ENCODE results near the gene CENPH.
A peak's percentile ranks its signal among the peaks of the same experiment; 100 is the strongest.
"Not testable (repeated sequence)": the region's sequence is repeated elsewhere in the genome, so short reads cannot be mapped to it uniquely, and the experiment has no call there.

CENPH gene

GRCh38 chr5:69189162-69190086 is at the start of gene CENPH:
TSS of gene CENPH (plus strand) at chr5:69189583. CDS start at chr5:69189635, 52 bp downstream.
- DNase-seq (ENCODE audit: low spot score), result peak; percentile 88

GRCh38 chr5:69140239-69140638 is 49.1 kb upstream of the CENPH start:
- not testable (repeated sequence) for DNase-seq (ENCODE audit: low spot score)

DNA sequence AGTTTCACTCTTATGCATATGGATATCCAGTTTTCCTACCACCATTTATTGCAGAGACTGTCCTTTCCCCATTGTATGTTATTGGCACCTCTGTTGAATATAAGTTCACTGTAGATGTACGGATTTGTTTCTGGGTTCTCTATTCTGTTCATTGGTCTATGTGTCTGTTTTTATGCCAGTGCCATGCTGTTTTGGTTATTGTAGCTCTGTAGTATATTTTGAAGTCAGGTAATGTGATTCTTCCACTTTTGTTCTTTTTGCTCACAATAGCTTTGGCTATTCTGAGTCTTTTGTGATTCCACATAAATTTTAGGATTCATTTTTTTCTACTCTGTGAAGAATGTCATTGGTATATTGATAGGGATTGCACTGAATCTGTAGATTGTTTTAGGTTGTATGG is 48.6 kb upstream of the CENPH start:
- DNase-seq (ENCODE audit: low spot score), result no peak

- not testable (repeated sequence) for DNase-seq (ENCODE audit: low spot score)
Observed at GRCh38 chr5:69148576-69148975, 40.8 kb upstream of the CENPH start.

GRCh38 chr5:69148981-69149675 is 40.3 kb upstream of the CENPH start:
- no peak for DNase-seq (ENCODE audit: low spot score)

GRCh38 chr5:69149676-69150010 is 39.7 kb upstream of the CENPH start:
- DNase-seq (ENCODE audit: low spot score), result no peak

- no peak for DNase-seq (ENCODE audit: low spot score)
Observed at GRCh38 chr5:69152731-69153130, 36.7 kb upstream of the CENPH start.

- DNase-seq (ENCODE audit: low spot score), result no peak
Observed at GRCh38 chr5:69156456-69156855, 32.9 kb upstream of the CENPH start.

DNA sequence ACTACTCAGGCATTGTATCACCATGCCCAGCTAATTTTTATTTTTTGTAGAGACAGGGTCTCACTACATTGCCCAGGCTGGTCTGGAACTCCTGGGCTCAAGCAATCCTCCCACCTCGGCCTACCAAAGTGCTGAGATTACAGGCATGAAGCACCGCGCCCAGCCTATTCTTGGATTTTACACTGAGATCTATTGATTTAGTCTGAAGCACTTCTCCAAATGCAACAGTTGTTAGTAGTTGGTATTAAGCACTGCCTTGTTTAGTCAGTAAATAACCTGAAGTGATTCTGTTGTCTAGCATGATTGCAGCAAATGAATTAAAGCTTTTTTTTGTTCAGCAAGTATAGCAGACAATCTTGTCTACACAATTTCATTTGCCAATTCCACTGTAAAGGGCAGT is 31.3 kb upstream of the CENPH start:
- no peak for DNase-seq (ENCODE audit: low spot score)

DNA sequence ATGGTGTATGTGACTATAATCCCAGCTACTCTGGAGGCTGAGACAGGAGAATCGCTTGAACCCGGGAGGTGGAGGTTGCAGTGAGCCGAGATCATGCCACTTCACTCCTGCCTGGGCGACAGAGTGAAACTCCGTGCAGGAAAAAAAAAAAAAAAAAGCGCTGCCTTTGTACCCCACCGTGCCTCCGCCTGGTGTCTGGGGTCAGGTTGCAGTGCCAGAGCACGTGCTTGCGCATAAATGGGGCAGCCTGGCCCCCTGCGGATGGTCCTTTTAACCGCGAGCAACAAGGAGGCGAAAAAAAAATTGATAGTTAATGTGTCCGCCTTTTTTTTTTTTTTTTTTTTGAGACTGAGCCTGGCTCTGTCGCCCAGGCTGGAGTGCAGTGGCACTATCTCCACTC is 28.7 kb upstream of the CENPH start:
- DNase-seq (ENCODE audit: low spot score), result no peak

DNA sequence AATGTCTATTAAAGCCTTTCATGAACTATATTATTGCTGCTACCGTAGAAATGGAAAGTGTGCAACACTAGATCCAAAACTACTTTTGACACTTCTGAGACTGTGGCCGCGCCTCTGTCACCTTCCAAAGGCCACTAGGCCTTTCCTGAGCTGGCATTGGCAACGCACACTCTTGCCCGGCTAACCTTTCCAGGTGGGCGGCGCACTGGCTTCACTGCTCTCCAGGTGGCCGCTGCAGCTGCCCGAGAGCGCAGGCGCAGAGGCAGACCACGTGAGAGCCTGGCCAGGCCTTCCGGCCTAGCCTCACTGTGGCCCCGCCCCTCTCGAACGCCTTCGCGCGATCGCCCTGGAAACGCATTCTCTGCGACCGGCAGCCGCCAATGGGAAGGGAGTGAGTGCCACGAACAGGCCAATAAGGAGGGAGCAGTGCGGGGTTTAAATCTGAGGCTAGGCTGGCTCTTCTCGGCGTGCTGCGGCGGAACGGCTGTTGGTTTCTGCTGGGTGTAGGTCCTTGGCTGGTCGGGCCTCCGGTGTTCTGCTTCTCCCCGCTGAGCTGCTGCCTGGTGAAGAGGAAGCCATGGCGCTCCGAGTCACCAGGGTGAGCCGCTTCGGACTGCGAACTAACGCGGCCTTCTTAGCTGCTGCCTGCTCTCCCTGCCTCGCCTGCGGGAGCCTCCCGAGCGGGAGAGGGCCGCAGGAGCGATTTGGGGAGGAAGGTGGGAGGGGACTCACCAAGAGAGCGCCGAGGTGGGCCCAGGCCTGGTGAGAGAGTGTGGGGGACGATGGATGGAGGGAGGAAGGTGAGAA is 22.5 kb upstream of the CENPH start, which contains the start of gene CCNB1:
Gene CCNB1, plus strand, starts transcription at position 465 of the 807 bp plus-strand sequence. Its CDS starts 113 bp downstream, at position 578.
- peak; percentile 97 for DNase-seq (ENCODE audit: low spot score)

GRCh38 chr5:69167493-69167855 is 21.9 kb upstream of the CENPH start:
- no peak for DNase-seq (ENCODE audit: low spot score)

- no peak for DNase-seq (ENCODE audit: low spot score)
Observed at GRCh38 chr5:69167929-69168328, 21.5 kb upstream of the CENPH start.

- DNase-seq (ENCODE audit: low spot score), result no peak
Observed at GRCh38 chr5:69170495-69170894, 18.9 kb upstream of the CENPH start.

DNA sequence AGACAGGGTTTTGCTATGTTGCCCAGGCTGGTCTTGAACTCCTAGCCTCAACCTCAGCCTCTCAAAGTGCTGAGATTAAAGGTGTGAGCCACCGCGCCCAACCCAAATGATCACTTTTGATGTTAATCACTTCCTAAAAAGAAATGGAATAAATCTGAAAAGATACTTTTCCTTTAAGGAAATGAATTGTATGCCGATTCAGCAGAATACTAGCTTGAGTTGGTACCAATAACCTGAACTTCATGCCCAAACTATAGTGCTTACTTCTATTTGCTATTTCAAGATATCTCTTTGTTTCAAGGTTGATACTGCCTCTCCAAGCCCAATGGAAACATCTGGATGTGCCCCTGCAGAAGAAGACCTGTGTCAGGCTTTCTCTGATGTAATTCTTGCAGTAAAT is 18.4 kb upstream of the CENPH start:
- no peak for DNase-seq (ENCODE audit: low spot score)

- DNase-seq (ENCODE audit: low spot score), result not testable (repeated sequence)
Observed at GRCh38 chr5:69181659-69182293, 7.6 kb upstream of the CENPH start.

DNA sequence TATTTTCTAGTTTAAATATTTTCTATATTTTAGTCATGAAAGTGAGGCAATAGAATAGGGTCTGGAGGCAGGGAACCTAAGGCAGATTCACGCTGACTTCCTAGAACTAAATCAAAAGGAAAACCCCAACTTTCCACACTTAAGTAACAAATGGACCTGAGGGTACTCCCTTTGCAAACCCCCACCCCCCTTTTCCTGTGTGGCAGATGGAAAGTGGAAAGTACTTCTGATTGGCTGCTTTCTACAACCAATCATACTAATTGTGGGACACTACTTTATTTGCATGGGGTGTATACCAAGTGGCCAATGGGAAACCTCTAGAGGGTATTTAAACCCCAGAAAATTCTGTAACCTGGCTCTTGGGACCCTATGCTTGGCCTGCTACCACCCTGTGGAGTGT is 4.8 kb upstream of the CENPH start:
- no peak for DNase-seq (ENCODE audit: low spot score)

DNA sequence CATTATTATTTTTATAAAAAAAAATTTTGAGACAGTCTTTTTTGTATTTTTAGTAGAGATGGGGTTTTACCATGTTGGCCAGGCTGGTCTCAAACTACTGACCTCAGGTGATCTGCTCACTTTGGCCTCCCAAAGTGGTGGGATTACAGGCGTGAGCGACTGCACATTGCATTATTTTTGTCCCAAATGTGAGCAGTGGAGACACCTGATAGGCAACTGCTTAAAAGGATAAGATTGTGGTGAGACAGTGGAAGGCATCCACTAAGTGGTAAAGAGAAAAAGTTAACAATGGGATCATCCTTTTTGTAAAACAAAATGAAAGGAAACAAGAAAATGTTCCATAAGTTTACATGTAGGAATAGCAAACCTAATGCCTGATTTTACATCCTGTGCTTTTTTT is 2.0 kb upstream of the CENPH start:
- no peak for DNase-seq (ENCODE audit: low spot score)

GRCh38 chr5:69188811-69189161 is 597 bp upstream of the CENPH start:
- DNase-seq (ENCODE audit: low spot score), result no peak

DNA sequence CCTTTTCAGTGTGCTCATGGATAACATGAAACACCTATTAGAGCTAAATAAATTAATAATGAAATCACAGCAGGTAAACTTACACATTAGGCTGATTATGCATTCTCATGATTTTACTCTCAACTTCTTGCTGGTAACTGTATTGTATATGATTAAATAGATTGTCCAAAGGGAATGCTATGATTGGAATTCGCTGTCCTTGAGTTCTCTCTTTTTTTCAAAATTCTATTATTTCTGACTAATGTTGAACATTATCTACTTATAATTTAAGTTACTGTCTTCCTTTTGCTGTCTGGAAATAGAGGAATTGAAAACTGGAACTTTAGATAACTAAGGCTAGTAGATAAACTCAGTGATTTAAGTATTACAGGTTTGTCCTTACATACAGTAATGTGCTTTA is 13.1 kb downstream of the CENPH start:
- no peak for DNase-seq (ENCODE audit: low spot score)

DNA sequence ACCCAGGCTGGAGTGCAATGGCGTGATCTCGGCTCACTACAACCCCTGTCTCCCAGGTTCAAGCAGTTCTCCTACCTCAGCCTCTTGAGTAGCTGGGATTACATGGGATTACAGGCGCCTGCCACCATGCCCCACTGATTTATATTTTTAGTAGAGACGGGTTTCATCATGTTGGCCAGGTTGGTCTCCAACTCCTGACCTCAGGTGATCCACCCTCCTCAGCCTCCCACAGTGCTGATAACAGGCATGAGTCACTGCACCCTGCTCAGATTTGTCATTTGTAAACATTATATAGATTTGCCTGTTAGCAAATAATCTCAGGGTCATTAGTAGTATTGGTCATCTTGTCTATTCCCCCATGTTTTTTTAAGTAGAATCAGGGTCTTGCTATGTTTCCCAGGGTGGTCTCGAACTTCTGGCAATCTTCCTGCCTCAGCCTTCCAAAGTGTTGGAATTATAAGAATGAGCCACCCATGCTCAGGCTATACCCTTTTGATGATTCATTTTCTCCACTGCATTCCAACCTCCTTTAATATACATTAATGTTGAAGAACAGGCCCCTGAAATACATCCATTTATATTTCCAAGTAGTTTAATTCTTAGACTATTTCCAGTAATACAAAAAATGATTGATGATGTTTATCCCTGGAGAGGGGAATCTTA is 17.3 kb downstream of the CENPH start:
- no peak for DNase-seq (ENCODE audit: low spot score)

DNA sequence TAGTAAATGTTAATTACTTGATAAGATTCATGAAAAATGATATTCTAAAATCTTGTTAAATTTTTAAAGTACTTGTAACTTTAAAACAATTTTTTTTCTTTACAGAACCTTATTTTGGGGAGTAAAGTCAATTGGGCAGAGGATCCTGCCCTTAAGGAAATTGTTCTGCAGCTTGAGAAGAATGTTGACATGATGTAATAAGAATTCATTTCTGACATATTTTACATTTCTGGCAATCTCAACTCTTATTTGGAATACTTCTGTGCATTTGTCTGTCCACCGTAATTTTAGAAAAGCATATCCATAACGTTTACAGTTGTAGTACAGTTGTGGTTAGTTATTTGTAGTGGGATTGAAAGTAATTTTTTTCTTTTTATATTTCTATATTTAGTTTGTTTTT is 20.2 kb downstream of the CENPH start:
- DNase-seq (ENCODE audit: low spot score), result no peak
